Colonic mucosa (tissue), 4 donors: ENCODE results near the gene SPEM1. TPM values are rescaled to one million over a fixed set of nuclear protein-coding genes. Genes with fewer than 3 reads are reported as not detected.

Source experiments
- DNase-seq: peaks from one replicate; pipeline ENCODE4 v3.0.0-alpha.2; 2020
- H3K27ac ChIP-seq: fragments of 200-600 bp; one replicate; pipeline ENCODE4 v1.8.0; 2021
- H3K27me3 ChIP-seq: fragments of 200-600 bp; one replicate; pipeline ENCODE4 v1.8.0; 2021
- H3K36me3 ChIP-seq: fragments of 200-600 bp; one replicate; pipeline ENCODE4 v1.8.0; 2021
- H3K4me1 ChIP-seq: fragments of 200-600 bp; one replicate; pipeline ENCODE4 v1.8.0; 2021; ENCODE audit warnings: mild to moderate bottlenecking
- H3K4me3 ChIP-seq: fragments of 200-600 bp; one replicate; pipeline ENCODE4 v1.8.0; 2021
- H3K9ac ChIP-seq, 2 donors: one replicate each; pipeline ENCODE4 v1.7.0; 2013; ENCODE audit warnings: control low read depth in 2 of 2, low read depth in 2 of 2, low read length in 2 of 2
- H3K9me3 ChIP-seq: fragments of 200-600 bp; one replicate; pipeline ENCODE4 v1.8.0; 2021
- intact Hi-C: fragments of 100-400 bp; cut with DNase I; formaldehyde crosslinking; loops from one replicate; pipeline ENCODE4 v1.14.1; 2022
- total RNA-seq, 2 donors: library from RNA; stranded (reverse); fragmentation: NEBNext Ultra II Directional in 1 of 2; extraction: Animal tissue kit (Norgen Biotek cat#: 25700) in 1 of 2; gene quantifications; one replicate each; pipeline ENCODE4 v1.2.1, GENCODE V29; 2021
- TF ChIP-seq, protein P1 (sequence below): fragments of 200-600 bp; IDR thresholded peaks from one replicate; pipeline ENCODE4 v1.8.0; 2022; ENCODE audit warnings: antibody characterized with exemption, mild to moderate bottlenecking
- donor health status: healthy.
- donor health status: DM: no; HTN: no; CAD: no.
- donor health status: DM: no; HTN: no; CAD: no.

SPEM1 gene
- total RNA-seq, 2 donors from 2014 or later, result not detected

DNA sequence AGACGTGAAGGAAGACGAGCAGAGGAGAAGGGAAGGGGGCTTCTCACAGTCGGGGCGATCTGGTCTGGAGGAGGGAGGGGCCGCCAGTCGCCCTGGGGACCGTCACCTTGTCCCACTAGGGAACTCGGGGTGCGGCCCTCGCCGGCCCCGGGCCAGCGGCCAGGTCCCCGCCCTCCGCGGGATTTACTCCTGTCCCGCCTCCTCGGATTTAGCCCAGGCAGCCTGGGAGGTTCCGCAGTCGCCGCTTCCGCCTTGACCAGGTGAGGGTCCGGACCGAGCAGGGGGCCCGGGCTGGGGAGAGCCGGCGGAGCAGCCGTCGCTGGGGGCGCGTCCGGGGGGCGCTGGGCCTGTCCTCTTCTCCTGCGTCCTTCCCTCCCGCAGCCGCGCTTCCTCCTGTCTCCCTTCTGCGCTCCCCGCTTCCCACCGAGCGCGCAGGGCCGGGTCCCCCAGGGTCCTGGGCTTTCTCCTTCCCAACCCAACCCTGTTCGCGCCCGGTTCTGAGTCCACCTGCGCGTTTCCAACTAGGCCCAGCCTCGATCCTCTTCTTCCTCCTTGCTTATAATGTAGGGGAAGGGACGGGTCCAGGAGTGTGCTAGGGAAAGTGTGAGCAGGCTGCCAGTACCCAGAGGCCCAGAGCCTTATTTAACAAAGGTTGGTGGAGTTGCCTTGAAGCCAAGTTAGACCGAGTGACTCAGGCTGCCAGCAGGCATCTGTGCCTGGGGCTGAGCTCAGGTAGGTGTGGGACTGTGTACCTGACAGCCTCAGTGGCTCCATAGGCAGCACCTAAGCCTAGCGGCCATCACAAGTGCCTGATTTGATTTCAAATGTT lies 39.1 kb upstream of the SPEM1 start, which contains the start of gene TNK1:
Gene TNK1, plus strand, starts transcription at position 235 of the 829 bp plus-strand sequence. CDS start 1,838 bp downstream, outside the sequence.
- TF ChIP-seq, protein P1, sequence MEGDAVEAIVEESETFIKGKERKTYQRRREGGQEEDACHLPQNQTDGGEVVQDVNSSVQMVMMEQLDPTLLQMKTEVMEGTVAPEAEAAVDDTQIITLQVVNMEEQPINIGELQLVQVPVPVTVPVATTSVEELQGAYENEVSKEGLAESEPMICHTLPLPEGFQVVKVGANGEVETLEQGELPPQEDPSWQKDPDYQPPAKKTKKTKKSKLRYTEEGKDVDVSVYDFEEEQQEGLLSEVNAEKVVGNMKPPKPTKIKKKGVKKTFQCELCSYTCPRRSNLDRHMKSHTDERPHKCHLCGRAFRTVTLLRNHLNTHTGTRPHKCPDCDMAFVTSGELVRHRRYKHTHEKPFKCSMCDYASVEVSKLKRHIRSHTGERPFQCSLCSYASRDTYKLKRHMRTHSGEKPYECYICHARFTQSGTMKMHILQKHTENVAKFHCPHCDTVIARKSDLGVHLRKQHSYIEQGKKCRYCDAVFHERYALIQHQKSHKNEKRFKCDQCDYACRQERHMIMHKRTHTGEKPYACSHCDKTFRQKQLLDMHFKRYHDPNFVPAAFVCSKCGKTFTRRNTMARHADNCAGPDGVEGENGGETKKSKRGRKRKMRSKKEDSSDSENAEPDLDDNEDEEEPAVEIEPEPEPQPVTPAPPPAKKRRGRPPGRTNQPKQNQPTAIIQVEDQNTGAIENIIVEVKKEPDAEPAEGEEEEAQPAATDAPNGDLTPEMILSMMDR, result no peak
- no peaks in the 10 kb centered on the region for H3K4me1 ChIP-seq
- peak; percentile 90 for DNase-seq
- intact Hi-C loops, result no loop called here
- no peaks in the 10 kb centered on the region for H3K9me3 ChIP-seq
- H3K36me3 ChIP-seq, result no peaks in the 10 kb centered on the region
- peak within 1 kb of the TSS; percentile 77 to 93 for H3K9ac ChIP-seq
- H3K4me3 ChIP-seq, result peak within 1 kb of the TSS; percentile 61
- peak within 1 kb of the TSS; percentile 67 for H3K27ac ChIP-seq
- H3K27me3 ChIP-seq, result no peaks in the 10 kb centered on the region

DNA sequence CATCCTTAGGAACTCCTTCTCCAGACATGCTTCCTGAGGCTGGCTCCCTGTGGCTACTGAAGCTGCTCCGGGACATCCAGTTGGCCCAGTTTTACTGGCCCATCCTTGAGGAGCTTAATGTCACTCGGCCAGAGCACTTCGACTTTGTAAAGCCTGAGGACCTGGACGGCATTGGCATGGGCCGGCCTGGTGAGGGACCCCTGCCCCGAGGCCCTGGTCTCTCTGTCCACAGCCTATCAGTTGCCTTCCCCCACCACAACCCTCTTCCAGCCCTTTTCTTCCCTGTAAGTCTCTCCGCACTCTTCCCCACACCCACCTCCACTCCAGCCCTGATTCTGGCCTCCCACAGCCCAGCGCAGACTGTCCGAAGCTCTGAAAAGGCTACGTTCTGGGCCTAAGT lies 37.2 kb upstream of the SPEM1 start:
- DNase-seq, result no peak
- Histone ChIP-seq H3K9me3 (no peaks in the 10 kb centered on the region), H3K27me3 (no peaks in the 10 kb centered on the region), H3K9ac (no peak overlapping the region), H3K27ac (no peak overlapping the region), H3K4me3 (no peak overlapping the region), H3K4me1 (no peaks in the 10 kb centered on the region), H3K36me3 (no peaks in the 10 kb centered on the region)
- intact Hi-C loops, result no loop called here
- TF ChIP-seq, protein P1, result no peak

DNA sequence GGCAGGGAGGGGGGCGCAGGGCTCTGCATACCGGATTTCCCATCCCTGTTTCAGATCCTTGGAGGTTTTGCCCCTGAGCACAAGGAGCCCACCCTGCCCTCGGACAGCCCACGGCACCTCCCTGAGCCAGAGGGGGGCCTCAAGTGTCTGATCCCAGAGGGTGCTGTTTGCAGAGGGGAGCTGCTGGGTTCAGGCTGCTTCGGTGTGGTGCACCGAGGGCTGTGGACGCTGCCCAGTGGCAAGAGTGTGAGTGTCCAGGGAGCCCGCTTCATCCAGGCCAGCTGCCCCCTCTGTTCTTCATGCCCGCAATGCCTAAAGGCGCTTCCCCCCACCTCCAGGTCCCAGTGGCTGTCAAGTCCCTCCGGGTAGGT lies 36.8 kb upstream of the SPEM1 start:
- no peak for DNase-seq
- Histone ChIP-seq H3K4me3 (peak overlapping the region; percentile 31), H3K36me3 (no peaks in the 10 kb centered on the region), H3K4me1 (no peaks in the 10 kb centered on the region), H3K9ac (peak overlapping the region in 1 of 2 donors; percentile 49), H3K27ac (no peak overlapping the region), H3K27me3 (no peaks in the 10 kb centered on the region), H3K9me3 (no peaks in the 10 kb centered on the region)
- TF ChIP-seq, protein P1, result no peak
- intact Hi-C loops, result no loop called here

DNA sequence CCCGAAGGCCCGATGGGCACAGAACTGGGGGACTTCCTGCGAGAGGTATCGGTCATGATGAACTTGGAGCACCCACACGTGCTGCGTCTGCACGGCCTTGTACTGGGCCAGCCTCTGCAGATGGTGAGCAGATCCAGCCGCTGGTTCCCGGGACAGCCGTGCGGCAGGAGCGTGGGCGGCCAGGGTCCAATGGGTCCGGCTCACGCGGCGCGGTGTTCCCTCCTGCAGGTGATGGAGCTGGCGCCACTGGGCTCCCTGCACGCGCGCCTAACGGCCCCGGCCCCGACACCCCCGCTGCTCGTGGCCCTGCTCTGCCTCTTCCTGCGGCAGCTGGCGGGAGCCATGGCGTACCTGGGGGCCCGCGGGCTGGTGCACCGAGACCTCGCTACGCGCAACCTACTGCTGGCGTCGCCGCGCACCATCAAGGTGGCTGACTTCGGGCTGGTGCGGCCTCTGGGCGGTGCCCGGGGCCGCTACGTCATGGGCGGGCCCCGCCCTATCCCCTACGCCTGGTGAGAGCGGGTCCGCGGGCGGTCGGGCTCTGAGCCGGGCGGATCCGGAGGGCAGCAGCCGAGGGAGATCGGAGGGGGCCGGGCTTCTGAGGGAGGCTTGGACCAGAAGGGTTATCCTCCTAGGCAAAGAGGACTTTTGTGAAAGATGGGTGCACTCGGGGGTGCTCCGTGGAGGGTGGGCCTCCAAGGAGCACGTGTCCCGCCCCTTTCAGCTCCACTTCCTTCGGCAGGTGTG lies 36.2 kb upstream of the SPEM1 start:
- Histone ChIP-seq H3K27ac (no peak overlapping the region), H3K36me3 (peaks cover 1% of the 10 kb centered on the region), H3K9ac (peak overlapping the region in 1 of 2 donors; percentile 49), H3K4me1 (no peaks in the 10 kb centered on the region), H3K27me3 (no peaks in the 10 kb centered on the region), H3K9me3 (no peaks in the 10 kb centered on the region), H3K4me3 (peak overlapping the region; percentile 31)
- no peak for DNase-seq
- intact Hi-C loops, result no loop called here
- TF ChIP-seq, protein P1, result no peak

DNA sequence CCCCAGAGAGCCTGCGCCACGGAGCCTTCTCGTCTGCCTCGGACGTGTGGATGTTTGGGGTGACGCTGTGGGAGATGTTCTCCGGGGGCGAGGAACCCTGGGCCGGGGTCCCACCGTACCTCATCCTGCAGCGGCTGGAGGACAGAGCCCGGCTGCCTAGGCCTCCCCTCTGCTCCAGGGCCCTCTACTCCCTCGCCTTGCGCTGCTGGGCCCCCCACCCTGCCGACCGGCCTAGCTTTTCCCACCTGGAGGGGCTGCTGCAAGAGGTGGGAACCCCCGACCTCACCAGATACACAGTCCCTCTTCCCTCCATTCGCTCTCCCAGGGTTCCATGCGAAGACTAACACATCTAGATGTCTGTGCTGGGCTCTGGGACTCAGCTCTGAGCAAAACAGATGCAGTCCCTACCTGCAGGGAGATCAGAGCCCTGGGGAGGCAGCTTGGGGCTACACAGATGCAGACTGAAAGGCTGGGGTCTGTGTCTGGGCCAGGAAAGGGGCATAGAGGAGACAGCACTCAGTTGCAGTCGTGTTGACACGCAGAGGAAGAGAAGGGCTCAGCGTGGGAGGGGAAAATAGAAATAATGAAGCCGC lies 35.5 kb upstream of the SPEM1 start:
- peaks cover 7% of the 10 kb centered on the region for H3K36me3 ChIP-seq
- H3K9me3 ChIP-seq, result no peaks in the 10 kb centered on the region
- no peaks in the 10 kb centered on the region for H3K27me3 ChIP-seq
- TF ChIP-seq, protein P1, result no peak
- no peak for DNase-seq
- no peak overlapping the region for H3K27ac ChIP-seq
- intact Hi-C loops, result no loop called here
- H3K4me3 ChIP-seq, result peak overlapping the region; percentile 31
- H3K4me1 ChIP-seq, result no peaks in the 10 kb centered on the region
- peak overlapping the region in 1 of 2 donors; percentile 35 for H3K9ac ChIP-seq
